ENCODE measurements around the gene MLLT3.

Gene MLLT3

DNA sequence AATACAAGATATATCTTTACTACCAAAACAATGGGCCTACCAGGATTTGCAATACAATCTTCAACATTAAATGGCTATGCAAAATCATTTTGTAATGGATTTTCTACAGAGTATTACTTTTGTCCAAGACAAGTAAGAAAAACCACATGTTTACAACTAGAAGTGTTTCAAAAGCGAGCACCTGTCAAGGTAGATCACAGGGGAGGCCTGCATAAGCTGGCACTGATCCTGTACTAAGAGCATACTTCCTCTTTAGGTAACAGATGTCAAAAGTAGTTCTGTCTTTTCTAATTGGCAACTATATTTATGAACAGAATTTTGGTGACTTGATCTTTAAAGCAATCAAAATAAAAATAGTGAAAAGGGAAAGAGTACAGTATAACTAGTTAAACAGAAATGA, 249.0 kb downstream of the MLLT3 start:
- DNase-seq: no peak

DNA sequence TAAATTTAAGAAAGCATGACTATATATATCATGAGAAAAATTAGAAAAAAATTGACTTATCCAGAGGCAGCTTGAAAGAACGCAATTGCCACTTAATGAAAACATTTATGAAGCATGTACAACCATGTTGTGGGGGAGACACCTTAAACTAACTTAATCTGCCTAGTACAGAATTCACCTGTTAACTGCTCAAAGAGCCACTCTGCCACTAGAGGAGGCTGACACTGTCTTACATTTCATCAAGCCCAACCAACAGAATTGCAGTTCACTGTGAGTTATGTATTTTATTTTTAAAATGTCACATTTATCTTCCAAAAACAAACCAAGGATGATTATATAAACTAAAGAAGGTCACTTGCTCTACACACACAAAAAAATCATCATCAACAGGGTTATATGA, 252.9 kb downstream of the MLLT3 start:
- no peak for DNase-seq

DNA sequence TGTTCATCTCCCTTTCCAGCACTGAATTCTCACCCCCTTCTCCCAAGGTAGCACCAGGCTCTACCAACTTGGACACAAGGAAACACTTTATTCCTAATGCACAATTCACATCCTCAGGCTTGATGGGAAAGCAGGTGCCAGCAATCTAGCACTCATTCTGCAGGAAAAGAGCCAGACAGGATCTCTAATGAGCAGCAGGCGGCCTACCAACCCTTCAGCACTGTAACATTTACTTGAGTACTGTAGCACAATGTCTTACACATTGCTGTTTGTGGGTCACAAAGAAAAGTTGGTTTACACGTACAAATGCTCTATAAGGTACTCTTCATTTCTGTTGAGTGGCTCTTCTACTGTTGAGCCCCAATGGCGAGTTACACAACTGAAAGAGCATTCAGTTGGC, 254.4 kb downstream of the MLLT3 start:
- DNase-seq: no peak

DNA sequence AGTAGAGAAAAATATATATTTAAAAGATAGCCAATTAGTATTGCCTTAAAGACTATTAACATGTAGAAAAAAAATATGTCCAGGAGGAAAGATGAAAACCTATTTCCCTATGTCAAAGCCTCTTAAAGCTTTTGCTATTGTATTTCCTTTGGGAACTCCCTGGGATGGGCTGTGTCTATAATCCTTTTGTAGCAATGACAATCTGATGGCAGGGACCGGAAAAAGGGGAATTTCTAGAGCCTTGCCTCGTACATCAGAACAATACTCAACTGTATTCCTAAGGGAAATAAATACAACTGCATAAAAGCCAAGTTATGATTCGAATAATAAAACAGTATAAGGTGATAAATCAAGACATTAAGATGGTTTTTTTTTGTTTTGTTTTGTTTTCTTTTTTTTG, 257.3 kb downstream of the MLLT3 start:
- DNase-seq: no peak

DNA sequence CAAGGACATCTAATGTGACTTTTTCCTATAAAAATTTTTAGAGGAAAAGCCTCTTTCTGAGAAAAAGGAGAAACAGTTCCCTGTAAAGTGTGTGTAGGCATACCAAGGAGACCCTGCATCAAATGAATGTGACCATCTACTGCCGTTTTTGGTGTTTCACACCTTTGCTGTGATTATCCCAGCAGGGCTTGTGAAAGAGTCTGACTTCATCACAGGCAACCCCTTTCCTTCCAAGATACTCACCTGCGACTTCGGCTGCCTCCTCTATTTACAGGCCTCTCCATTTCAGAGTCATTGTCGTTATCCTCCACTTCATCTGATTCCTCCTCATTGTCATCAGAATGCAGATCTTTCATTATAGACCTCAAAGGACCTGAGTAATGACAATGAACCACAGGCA, 259.1 kb downstream of the MLLT3 start:
- DNase-seq: no peak

DNA sequence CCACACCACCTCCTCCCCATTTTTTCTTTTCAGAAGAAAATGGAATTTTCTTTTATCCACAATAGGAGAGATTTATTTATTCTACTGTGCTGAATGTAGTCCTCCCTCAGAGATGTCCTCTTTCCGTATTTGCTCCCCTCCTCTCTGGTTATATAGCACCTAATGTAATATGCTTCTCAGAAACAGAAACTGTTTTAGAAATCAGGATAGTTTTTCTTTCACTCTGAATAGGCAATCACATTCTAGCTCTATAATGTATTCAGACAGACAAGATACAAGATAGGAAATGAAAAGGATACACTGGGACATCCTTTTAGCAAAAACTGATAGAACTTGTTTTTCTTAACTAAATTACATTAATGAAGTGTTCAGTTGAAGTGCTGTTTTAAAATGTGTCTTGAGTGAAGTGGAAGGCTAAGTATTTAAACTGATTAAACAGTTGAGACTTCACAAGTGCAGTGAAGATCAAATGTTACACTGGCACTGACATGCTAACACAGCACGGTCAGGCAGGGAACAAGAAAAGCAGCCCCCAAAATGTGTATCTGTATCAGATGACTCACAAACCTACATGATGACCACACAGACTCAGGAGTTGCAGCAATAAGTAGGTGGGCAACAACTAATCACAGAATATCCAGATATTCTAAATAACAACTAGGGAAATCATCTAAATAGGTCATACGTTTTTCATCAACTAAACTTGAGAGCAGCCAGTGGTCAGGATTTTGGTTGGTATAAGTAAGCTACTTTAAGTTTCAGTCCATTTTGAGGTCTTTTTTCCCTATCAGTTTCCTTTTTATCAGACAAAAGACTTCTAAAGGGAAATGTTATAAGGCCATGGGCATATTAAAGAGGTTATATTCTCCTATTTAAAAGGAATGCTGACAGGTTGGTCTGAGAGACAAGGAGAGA, 260.4 kb downstream of the MLLT3 start:
- no peak for DNase-seq

DNA sequence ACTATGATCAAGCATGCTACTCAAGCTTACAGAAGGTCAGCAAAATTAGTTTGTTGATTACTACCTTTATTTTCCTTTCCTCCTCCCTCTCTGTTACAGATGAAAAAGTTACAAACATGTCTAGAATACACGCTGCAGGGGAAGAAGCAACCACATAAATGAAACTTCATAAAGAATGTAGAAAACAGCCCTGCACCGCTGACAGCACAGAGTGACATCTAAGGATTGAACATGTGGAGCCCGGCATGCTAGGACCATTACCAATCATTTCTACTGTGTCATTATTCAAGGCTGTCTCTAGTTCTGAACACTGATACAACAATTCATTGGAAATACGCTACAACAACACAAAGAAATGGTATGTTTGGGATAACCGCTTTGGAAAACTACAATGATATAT, 261.1 kb downstream of the MLLT3 start:
- no peak for DNase-seq

DNA sequence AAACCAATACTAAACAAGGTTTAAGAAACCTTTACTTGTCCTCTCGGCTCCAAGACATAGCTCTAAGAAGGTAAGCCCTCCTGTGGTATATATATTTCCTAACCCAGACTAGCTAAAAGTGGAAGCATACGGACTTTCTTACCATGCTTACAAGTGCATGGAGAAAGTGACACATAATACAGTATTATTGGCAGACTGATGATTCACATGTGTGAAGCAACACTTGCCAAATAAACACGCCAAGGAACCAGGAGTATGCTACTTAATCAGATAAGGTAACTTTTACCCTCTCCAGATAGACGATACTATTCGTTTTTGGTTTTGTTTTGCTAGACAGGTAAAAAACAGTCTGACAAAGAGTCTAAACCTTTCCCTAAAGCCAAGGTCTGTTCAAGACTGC, 264.1 kb downstream of the MLLT3 start:
- DNase-seq: no peak

DNA sequence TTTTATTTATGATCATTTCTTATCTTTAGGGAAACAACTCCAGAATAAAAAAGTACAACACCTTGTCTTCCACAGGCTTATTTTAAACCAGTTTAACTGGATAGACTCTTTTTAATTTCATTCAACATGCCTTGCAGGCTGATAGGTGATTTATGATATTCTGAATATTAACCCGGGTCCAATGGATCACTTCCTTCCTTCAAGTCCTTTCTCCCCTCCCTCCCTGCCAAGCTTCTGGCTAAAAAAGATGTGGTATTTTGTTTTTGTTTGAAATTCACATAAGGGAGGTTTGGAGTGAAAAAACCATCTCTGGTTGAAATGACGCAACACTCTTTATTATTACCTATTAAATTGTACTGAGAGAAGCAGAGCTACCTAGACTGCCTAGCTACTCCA, 265.3 kb downstream of the MLLT3 start:
- DNase-seq: no peak

DNA sequence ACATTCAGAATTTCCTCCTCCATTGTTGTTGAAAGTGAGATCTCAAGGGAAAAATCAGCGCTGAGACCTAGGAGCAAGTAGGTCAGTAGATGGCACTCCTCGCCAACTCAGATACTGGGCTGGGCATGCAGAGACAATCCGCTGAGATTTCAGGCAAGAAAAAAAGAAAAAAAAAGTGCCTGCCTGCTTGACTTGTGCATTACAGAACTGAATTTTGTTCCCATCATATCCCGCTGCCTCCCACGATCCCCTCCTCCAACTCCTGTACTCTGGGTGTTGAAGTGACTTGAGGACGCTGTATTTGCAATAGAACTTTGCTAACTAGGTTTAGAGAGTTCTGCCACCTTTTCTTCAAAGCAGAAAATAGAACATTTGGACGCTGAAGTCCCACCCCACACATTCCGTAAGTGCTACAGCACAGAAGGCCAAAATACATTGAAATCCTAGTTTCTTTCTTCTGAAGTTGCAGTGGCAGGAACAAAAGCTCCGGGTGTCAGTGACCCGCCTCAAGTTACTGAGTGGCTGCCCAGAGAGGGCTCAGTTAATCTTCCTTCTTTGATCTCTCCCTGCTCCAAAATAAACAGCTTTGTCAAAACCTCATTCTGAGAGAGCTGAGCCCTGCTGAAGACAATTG, 265.8 kb downstream of the MLLT3 start:
- DNase-seq: peak; percentile 54

DNA sequence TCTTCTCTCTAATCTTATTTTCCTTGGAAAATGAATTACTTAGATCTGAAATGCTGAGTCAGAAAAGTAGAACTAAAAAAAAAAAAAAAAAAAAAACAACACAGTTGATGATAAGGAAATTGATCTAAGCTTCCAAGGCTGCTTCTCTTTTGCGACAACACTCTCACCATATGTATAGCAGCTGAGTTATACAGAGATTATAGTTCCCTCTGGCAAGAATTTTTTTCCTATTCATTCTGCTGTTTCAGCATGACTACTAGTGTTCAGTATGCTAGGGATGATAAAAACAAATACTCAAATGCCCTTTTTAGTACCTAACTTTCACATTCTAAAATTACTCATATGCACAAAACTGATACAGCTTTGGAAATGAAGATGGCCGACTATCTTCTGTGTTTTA, 267.3 kb downstream of the MLLT3 start:
- no peak for DNase-seq

DNA sequence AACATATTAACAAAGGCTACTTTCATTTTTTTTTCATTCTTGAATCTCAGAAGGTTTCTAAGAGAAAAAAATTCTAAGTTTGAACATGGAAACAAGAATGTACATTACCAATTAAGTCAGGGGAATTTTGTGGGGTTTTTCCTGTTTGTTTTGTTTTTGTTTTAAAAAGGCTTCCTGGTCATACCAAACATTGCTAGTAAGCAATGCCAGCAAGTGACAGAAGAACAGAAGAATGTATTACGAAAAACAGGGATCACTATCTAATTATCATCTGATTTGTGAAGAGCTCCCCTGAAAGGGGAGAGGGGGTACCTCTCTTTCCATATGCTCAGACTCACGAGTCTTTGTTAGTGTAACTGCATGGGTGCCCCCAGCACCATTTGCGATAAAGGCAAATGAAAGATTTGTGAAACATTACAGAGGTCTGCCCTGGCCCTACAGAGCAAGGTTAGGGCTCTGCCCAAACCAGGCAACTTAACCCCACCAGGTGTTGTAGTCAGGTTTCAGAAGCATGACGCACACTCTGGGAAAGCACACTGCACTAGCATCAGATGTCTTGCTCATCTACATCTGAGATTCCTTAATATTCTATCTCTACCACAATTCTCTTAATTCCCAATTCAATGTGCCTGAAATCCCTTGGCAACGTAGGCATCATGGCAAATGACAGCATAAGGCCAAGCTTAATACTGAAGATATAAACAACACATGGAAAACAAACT, 268.2 kb downstream of the MLLT3 start:
- no peak for DNase-seq

DNA sequence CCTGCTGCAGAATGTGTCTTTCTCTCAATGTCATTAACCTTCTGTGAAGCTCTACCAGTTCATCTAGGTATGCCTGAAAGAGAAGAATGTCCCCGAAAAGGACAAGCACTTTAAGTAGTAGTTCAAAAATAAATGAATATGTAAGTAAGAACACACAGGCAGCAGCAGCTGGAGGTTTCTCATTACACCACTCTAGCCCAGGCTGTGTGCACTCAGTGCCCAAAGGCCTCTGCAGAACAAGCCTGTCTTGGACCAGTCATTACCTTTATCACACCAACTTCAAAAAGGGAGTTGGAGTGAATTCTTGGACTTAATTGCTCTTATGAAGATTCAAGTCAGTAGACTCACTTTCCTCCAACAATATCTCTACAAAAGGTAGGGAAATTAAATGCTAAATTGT, 268.8 kb downstream of the MLLT3 start:
- no peak for DNase-seq

DNA sequence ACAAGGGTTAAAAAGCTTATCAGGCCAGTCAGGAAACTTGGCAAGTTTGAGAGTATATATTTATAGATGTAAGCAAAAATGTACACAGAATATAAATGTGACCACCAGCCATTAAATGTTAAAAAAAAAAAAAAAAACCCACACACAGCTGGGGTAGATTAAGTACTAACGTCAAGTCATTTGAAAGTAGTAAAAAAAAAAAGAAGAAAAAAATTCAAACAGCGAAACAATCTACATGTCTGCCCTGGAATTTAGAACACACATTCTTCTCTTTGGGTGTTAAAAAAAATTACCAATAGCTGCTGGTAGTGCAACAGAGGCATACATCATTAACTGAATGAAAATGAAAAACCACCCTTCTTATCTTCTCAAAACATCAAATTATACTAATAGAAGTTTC, 269.7 kb downstream of the MLLT3 start:
- DNase-seq: no peak

DNA sequence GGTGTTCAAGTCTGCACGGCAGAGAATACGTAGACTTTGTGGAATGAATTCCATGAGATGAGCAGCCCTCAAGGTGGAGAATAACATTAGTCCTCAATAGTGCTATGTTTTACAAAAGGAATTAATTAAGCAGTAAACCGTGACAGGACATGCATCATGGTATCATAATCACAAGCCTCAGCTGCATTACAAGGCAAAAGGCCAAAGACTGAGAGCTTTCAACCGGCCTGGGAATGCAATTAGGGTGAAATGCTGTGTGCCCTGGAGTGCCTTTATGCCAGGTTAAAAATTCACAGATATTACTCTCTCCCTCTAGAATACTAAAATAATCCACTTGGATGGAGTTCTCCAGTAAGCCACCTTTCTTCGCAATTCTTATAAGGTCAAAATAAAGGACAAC, 270.6 kb downstream of the MLLT3 start:
- DNase-seq: peak; percentile 8

DNA sequence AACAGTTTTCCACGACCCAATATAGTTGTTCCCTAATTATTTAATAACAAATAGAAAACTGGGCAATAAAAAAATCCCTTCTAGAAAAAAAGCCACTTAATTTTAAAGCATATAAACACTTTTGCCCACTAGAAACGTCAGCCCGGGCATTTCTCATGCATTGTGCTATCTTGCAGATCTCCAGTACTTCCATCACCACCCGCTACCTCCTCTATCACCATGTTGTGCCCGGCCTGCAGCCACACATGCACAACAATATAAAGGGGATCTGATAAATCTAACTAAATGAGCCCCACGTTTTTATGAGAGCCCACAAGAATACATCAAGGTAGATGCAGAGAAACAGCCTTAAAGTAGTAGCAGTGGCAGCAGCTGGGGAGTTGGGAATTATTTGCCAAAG, 272.7 kb downstream of the MLLT3 start:
- DNase-seq: no peak

DNA sequence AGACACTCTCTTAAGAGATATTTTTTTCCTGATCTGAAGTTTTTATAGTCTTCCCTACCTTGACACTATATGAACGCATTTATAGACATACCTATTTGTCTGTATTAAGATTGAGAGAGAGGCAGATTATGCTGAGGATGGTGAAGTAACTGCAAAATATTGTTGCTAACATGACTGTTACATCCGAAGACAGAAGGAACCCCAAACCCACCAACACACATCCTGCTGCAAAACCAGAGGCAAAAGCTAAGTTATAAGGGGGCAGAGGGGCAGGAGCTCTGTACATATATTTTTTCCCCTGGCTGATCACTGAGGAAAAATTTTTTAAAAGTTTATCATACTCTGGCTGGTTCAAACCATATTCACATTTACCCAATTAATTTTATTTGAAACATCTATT, 279.0 kb downstream of the MLLT3 start:
- no peak for DNase-seq

DNA sequence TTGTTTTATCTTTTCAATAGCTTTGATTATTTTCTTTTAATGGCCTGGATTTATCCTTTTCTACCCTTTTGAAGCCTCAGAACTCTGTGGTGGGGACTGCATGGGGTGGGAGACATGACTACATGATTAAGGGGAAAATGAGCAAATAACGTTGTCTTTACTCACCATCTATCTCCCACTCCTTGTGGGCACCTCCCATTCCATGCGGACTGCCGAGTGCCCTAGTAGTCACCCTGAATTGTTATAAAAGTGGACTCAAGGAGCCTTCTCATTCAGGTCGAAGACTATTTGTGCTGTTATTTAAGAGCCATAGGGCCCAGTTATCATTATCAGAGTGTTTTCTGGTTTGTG, 281.8 kb downstream of the MLLT3 start:
- no peak for DNase-seq

DNA sequence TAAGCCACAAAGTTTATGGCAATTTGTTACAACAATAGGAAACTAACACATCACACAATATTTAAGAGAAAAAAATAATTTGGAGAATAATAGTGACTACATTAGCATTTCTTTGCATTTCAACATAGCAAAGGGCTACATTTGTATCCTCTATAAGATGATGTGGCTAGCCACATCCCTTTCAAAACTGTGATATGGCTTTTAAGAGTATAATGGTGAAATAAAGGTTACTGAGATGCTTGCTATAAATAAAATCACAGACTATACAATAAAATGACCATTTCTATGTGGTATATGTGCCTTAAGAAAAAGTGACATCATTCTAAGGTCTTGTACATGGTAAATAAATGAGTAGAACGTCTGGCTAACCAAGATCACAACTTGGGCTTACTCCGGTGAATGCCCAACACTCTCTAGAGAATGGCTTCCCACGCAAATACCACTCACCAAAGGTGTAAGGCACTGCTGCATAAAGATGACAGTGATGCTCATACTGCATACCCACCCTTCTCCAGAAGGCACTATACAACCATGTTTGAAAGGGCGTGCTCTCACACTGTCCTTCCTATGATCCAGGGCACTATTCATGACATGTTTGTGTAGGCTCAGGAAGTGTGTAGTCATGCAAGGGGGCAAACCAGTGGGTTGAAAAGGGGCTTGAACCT, 286.5 kb downstream of the MLLT3 start:
- DNase-seq: no peak

DNA sequence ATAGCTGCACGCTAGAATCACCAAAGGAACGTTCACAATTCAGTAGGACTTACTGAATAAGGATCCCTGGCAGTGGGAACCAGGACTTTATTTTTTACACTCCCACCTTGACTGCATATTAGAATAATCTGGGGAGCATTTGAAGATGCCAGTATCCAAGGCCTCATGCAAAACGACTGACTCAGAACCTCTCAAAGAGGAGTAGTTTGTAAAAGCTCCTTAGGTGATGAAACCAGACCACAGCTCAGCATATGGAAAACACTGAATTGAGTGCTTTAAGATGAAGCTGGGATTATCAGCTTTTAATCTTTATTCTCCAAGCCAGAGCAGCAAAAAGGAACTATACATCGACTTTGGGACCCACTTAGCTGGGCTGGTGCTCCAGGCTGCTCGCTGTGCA, 288.3 kb downstream of the MLLT3 start:
- DNase-seq: no peak

DNA sequence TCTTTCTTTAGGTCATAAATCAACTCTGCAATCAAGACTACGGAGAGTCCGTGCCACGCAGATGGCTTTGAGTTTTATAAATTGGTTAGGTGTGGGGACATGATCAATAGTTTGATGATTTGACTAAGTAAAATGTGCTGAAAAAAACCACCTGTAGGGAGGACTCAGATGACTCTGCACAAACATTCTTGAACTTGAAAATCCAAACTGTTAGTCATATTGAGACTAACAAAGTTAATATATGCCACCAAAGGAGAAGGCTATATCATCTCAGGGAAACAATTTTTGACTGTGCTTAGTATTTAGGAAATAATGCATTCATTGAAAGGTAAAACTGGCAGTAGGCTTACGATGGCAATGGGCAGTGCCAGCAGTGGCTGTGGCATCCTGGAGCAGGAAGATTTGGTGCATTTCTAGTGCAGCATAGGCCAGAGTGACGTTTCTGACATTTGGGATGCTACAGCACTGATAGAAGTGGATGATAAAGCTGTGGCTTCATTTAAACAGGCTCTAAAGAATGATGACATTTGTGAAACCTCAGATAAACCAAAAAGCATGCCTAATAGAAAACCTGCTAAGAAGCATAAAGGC, 291.1 kb downstream of the MLLT3 start:
- DNase-seq: no peak

DNA sequence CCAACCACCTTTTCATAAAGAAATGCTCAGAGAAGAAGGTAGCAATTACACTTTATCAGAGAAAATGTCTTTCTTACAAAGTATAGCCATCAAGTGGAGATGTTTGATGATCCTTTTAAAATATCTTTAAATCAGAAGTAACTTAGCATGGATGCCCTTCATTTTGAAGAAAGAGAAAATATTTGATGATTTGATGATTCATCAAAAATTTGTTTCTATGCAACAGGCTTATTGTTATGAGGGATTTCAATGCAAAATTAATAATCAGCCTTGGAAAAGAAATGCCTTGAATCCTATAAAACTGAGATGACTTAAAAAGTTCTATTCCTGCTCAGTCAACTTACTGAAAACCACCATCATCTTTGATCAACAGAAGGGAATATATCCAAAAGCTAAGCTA, 291.6 kb downstream of the MLLT3 start:
- DNase-seq: no peak

DNA sequence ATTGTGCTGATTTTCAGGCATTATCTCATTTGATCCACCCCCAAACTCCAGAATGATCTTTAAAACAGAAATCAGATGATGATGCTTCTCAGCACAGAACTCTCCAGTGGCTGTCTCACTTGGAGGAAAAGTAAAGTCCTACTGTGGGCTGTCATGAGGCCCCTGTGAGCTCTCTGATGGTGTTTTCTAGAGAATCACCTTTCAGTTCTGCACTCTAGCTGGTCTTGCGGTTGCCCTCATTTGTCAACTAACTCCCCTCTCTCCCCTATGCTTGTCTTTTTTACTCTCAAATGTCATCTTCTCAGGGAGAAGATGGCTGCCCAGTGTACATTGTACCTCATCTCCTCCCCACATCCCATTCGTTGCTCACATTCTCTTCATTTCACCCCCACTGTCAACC, 295.8 kb downstream of the MLLT3 start:
- no peak for DNase-seq

Data from NCI-H1694 treated with DMSO at 0.1 percent for 48 hours (cell line).